Coronary artery (tissue), 2 donors: ENCODE measurements around the gene TTI1.

Experiments used
- DNase-seq: peaks from one replicate; pipeline ENCODE4 v3.0.0-alpha.2; 2017; ENCODE audit warnings: low spot score
- H3K27ac ChIP-seq, 2 donors: fragments of 200-600 bp; sonication (generic); one replicate each; pipeline ENCODE4 v1.5.1; 2016 to 2019
- H3K4me3 ChIP-seq: fragments of 200-600 bp; sonication (generic); 2 replicates; pipeline ENCODE4 v1.5.1; 2016; ENCODE audit warnings: mild to moderate bottlenecking, moderate library complexity
- CTCF ChIP-seq: fragments of 200-600 bp; sonication (generic); IDR thresholded peaks from one replicate; pipeline ENCODE4 v1.5.1; 2019; ENCODE audit warnings: antibody characterized with exemption

The TTI1 gene

GRCh38 chr20:38063911-38064530 lies 30.8 kb upstream of the TTI1 start:
- H3K27ac ChIP-seq, result no peak overlapping the region
- TF ChIP-seq CTCF, result no peak
- no peak for DNase-seq

GRCh38 chr20:38062890-38063289 lies 29.6 kb upstream of the TTI1 start:
- TF ChIP-seq CTCF, result no peak
- Histone ChIP-seq H3K27ac (no peak overlapping the region), H3K4me3 (no peak overlapping the region)
- DNase-seq, result no peak

More at GRCh38 chr20:38063911-38064530, 30.8 kb upstream of the TTI1 start:
- H3K4me3 ChIP-seq, result no peak overlapping the region

- no peak for TF ChIP-seq CTCF
- no peak overlapping the region for H3K27ac ChIP-seq
- H3K4me3 ChIP-seq, result no peak overlapping the region
- DNase-seq, result no peak
Observed at GRCh38 chr20:38061109-38061508, 27.9 kb upstream of the TTI1 start.

DNA sequence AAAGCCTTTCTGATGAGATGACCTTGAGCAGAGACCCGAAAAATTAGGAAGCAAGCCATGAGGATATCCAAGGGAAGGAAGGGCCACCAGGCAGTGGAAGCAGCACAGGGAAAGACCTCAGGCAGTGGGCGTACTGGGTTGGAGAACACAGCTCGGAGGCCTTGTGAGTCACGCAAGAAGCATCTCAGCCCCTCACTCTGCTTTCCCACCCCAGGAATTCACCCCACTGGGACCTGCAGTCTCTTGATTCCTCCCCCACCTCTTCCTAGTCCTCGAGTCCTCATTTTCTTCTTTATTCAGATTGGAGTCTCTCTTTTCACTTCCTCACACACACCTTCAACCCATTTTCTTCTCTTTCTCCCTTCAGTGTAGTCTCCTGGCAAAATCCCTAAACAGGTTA lies 27.3 kb upstream of the TTI1 start:
- DNase-seq, result no peak
- H3K27ac ChIP-seq, result no peak overlapping the region
- no peak for TF ChIP-seq CTCF
- H3K4me3 ChIP-seq, result no peak overlapping the region

DNA sequence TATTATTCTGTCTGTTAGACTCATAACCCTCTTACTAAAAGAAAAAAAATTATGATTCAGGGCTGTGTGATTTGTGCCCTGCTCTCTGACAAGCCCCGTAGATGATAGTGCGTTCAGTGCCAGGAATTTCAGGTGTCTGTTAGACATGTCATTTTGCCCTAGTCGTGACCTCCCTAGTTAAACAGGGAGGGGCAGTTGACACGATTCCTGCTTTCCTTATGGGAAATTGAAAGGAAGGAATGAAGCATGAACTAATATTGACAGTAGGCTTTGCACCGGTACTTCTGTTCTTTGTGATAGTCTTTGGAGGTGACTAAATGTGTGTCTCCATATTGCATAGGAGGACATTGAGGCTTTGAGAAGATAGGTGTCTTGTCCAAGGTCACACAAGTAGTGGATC lies 26.6 kb upstream of the TTI1 start:
- DNase-seq, result no peak
- Histone ChIP-seq H3K27ac (no peak overlapping the region), H3K4me3 (no peak overlapping the region)
- no peak for TF ChIP-seq CTCF

- H3K4me3 ChIP-seq, result no peak overlapping the region
- peak; percentile 79 for DNase-seq
- H3K27ac ChIP-seq, result no peak overlapping the region
- TF ChIP-seq CTCF, result peak; percentile 80
Observed at GRCh38 chr20:38057351-38057972, 24.2 kb upstream of the TTI1 start.

DNA sequence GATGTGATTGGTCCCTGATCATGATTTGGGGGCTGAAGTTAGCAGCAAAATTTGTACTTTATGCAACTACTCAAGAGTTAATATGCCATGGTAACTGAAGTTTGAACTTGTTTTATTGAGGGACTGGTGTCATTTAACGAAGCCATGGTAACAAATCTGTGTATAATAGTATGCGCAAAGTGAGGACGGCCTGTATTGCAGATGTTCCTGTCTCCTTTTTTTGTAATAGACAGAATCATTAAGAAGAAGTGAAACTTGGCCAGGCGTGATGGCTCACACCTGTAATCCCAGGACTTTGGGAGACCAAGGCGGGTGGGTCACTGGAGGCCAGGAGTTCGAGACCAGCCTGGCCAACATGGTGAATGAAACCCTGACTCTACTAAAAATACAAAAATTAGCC lies 22.6 kb upstream of the TTI1 start:
- H3K4me3 ChIP-seq, result no peak overlapping the region
- no peak overlapping the region for H3K27ac ChIP-seq
- DNase-seq, result no peak
- no peak for TF ChIP-seq CTCF
